HG03354 (cell line): Measurements from ENCODE around the gene TEKT5.
"Not testable (repeated sequence)": the region's sequence is repeated elsewhere in the genome, so short reads cannot be mapped to it uniquely, and the experiment has no call there.

ENCODE experiments used
- ATAC-seq: cut with Tn5 transposase; IDR thresholded peaks from one replicate; pipeline ENCODE4 v1.9.1; 2021; ENCODE audit warnings: mild to moderate bottlenecking; ENCODE audit not compliant: unreplicated experiment, poor library complexity, severe bottlenecking

TEKT5 gene

GRCh38 chr16:10663146-10663545 lies 31.6 kb downstream of the TEKT5 start:
- no peak for ATAC-seq

- no peak for ATAC-seq
Measured at GRCh38 chr16:10662212-10662611, 32.5 kb downstream of the TEKT5 start.

GRCh38 chr16:10661737-10662136 lies 33.0 kb downstream of the TEKT5 start:
- no peak for ATAC-seq

- no peak for ATAC-seq
Measured at GRCh38 chr16:10660950-10661635, 33.6 kb downstream of the TEKT5 start.

DNA sequence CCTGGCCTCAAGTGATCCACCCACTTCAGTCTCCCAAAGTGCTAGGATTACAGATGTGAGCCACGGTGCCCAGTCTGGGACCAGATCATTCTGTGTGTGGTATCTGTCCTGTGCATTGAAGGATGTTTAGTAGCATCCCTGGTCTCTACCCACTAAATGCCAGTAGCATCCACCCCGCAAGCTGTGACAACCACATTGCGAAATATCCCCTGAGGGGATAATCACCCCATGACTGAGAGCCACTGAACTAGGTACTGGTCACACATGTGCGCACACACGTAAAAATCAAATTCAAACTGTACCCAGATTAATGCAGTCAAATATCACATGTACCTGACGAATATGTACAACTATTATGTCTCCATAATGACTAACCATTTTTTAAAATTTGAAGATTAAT lies 35.8 kb downstream of the TEKT5 start:
- ATAC-seq: no peak

DNA sequence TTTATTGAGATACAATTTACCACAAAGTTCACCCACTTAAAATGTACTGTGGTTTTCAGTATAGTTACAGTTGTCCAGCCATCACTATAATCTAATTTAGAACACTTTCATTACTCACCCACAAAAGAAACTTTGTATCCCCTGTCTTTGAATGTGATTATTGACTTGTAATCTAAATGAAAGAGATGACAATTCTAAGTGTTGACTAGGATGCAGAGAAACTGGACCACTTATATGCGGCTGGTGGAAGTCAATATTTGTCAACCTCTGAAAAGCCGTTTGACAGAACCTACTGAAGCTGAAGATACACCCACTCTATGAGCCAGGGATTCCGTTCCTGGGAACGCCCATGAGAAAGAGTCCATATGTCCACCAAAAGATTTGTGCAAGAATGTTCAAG lies 36.8 kb downstream of the TEKT5 start:
- ATAC-seq: no peak

DNA sequence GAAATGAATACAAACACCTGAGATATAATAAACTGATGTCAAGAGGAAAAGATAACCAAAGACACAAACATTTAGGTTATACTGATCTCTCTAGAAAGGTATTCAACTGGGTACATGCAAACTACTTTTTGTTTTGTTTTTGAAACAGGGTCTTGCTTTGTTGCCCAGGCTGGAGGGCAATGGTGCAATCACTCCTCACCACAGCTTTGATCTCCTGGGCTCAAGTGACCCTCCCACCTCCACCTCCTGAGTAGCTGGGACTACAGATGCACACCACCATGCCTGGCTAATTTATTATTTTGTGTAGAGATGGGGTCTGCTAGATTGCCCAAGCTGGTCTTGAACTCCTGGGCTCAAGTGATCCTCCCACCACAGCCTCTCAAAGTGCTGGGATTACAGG lies 38.1 kb downstream of the TEKT5 start:
- ATAC-seq: no peak

GRCh38 chr16:10655415-10655977 lies 39.2 kb downstream of the TEKT5 start:
- ATAC-seq: no peak

DNA sequence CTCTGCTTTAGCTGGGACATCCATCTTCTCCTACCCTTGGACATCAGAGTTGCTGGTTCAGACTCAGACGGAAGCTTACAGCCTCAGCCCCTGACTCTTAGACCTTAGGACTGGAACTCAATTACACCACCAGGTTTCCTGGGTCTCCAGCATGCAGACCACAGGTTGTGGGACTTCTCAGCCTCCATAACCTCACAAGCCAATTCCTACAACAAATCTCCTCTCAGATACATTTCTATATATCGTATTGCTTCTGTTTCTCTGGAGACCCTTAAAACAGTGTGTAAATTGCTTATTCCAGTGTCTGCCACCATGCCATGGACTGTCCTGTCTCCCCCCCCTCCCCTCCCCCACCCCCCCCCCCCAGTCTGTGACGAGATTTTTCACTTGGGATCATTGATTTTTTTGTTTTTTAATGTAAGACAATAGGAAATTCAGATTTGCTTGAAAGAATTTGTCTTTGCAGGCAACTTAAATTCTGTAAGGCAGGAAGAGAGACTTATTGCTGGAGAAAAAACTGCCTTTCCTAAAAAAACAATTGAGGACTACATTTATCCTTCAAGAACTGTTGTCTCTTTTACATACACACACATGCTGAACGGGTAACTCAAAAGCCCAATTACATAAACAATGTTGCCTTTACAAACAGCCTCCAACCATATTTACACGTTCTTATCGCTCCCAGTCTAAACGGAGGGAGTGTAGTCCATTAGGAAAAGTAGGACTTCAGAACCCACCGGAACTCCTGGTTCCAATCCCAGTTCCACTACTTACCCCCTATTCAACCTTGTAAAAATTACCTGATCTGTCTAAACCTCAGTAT lies 39.9 kb downstream of the TEKT5 start:
- ATAC-seq: no peak

DNA sequence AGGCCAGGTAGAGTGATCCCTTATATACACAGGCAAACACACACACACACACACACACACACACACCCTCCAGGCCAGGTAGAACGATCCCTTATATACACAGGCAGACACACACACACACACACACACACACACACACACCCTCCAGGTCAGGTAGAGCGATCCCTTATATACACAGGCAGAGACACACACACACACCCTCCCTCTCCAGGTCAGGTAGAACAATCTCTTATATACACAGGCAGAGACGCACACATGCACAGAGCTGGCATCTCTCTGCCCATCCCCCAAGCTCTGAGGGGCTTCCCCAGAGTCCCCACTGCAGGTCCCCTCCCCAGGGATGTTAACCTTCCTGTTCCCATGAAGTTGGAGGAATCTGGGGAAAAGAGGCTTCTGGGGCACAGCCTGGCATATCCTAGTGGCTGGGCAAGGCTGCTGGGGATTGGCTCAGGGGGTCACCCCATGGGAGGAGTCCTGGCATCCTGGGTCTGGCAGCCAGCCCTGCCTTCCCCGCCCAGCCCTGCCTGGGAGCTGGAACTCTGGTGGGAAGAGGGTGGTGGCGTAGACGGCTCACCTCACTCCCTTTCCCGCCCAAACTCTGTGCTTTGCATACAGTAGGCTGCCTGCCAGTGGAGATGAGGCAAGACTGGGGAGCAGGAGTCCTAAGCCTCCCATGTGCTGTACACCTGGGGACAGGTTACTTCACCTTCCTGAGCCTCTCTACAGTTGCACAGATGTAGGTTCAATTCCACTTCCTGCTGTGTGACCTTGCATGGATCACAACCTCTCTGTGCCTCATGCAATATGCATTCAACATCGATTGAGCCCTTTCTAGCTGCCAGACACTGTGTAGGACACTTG lies 41.8 kb downstream of the TEKT5 start:
- no peak for ATAC-seq

- ATAC-seq: not testable (repeated sequence)
Measured at GRCh38 chr16:10649098-10649497, 45.6 kb downstream of the TEKT5 start.

DNA sequence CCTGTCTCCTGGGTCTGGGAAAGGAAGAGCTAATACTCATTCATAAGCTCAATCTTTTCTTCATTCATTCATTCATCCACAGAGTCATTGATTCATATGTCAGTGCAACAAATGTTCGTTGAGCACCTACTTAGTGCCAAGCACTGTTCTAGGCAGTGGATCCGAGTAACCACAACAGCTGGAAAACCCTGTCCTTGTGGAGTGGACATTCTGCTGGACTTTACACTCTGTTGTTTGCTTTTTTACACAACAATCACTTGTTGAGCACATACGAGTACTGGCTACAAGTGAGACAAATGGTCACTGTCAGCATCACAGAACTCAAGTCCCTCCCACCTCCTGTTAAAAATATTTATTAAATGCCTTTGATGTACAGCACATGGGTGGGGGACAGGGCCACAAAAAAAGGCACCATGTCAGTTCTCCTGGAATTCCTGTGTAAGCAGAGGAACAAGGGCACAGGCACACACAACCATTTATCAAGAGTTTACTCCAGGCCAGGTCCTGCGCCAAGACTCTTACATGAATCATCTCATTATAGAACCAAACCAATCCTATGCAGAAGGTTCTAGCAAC lies 46.9 kb downstream of the TEKT5 start:
- ATAC-seq: no peak

- no peak for ATAC-seq
Measured at GRCh38 chr16:10647264-10647720, 47.4 kb downstream of the TEKT5 start.

DNA sequence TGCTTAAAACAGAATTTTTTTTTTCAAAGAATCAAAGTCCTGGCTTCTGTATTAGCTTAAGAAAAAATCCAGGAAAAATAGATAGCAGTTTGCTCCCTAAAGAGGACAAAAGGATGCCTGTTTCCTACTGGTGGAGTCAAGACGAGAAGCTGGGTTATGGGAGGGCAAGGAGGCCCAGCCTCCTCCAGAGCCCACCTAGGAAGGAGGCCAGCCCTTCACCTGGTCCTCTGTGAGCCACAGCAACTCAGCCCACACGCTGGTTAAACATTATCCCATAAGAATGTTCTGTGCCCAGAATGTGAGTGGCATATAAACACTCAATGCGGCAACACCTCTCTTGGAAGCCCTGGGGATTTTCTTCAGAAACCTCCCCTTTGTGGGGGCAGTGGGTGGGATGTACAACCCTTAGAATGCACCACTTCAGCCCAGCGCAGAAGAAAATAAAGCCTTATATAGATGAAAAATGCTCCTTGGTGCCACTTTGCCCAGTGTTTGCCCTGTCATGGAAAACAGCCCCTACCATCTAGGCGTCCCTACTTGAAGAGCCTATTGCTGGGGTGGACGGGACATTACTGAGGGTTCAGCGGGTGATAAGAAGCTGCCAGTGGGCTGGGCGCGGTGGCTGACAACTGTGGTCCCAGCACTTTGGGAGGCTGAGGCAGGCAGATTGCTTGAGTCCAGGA lies 48.0 kb downstream of the TEKT5 start:
- ATAC-seq: no peak

DNA sequence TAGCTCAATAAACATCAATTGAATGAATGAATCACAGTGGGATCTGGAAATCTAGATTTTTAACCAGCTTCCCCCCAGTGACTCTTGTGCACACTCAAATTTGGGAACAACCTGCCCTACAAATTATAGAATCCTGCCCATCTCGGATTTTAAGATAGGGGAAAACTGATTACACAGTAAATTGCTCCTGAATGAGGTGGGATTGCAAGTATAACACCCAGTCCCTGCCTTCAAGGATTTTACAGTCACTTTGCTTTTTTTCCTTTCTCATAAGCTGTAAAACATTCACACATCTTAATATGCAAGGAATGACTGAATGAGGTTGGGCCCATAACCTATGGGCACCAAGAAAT lies 48.5 kb downstream of the TEKT5 start:
- ATAC-seq: no peak

- ATAC-seq: no peak
Measured at GRCh38 chr16:10644092-10644491, 50.6 kb downstream of the TEKT5 start.

GRCh38 chr16:10642964-10643363 lies 51.8 kb downstream of the TEKT5 start:
- no peak for ATAC-seq

GRCh38 chr16:10641953-10642949 lies 52.5 kb downstream of the TEKT5 start:
- ATAC-seq: no peak
